IMR-90 (cell line): ENCODE measurements around the gene ENTREP3. TPM values are rescaled to one million over a fixed set of nuclear protein-coding genes. Genes with fewer than 3 reads are reported as not detected.

Experiments used
- ATAC-seq: fragments of 200-7000 bp; cut with Tn5 transposase; 2 replicates; pipeline ENCODE4 v1.9.1; 2020; ENCODE audit warnings: low read depth, mild to moderate bottlenecking, moderate library complexity
- BruUV-seq: library from RNA; stranded (reverse); fragments of 400-500 nt; replicated peaks from 2 replicates; lab custom pipeline; 2021; lab: Mats Ljungman, UMichigan
- CTCF ChIA-PET: fragments of 300-600 bp; formaldehyde crosslinking; extraction: SDS; loops from one replicate; lab custom pipeline; 2021; ENCODE audit warnings: antibody characterized with exemption; lab: Yijun Ruan, JAX
- POLR2A ChIA-PET: fragments of 300-600 bp; sonication (Branson Sonifier 250); formaldehyde crosslinking; loops from one replicate; lab custom pipeline; 2022; ENCODE audit warnings: antibody characterized with exemption; ENCODE audit not compliant: unreplicated experiment; lab: Charles Lee
- DNase-seq: peaks from one replicate; pipeline ENCODE4 v3.0.0; 2013
- H2AFZ ChIP-seq: replicated peaks from 2 replicates; pipeline ENCODE3; 2013; ENCODE audit warnings: low read length, mild to moderate bottlenecking; ENCODE audit not compliant: poor library complexity
- H2AK5ac ChIP-seq: 2 replicates; pipeline ENCODE4 v1.6.1; 2013; ENCODE audit warnings: low read depth, low read length, inconsistent platforms
- H2AK9ac ChIP-seq: replicated peaks from 2 replicates; pipeline ENCODE3; 2013; ENCODE audit warnings: mild to moderate bottlenecking, low read depth, low read length, moderate library complexity; ENCODE audit not compliant: poor library complexity
- H2BK120ac ChIP-seq: 2 replicates; pipeline ENCODE4 v1.6.1; 2013; ENCODE audit warnings: low read depth, low read length, inconsistent platforms
- H2BK15ac ChIP-seq: 3 replicates; pipeline ENCODE4 v1.6.1; 2013; ENCODE audit warnings: low read depth, low read length, inconsistent platforms
- H2BK20ac ChIP-seq: 2 replicates; pipeline ENCODE4 v1.6.1; 2013; ENCODE audit warnings: low read depth, mild to moderate bottlenecking, inconsistent platforms, low read length, moderate library complexity
- H2BK5ac ChIP-seq: 2 replicates; pipeline ENCODE4 v1.6.1; 2013; ENCODE audit warnings: mild to moderate bottlenecking, low read depth, low read length, inconsistent platforms; ENCODE audit not compliant: poor library complexity, severe bottlenecking
- H3K14ac ChIP-seq: replicated peaks from 2 replicates; pipeline ENCODE4 v1.6.1; 2013; ENCODE audit warnings: low read depth, low read length, inconsistent platforms
- H3K18ac ChIP-seq: 2 replicates; pipeline ENCODE4 v1.6.1; 2013; ENCODE audit warnings: low read depth, low read length, control low read depth
- H3K23ac ChIP-seq: 2 replicates; pipeline ENCODE4 v1.6.1; 2013; ENCODE audit warnings: low read depth, low read length, inconsistent platforms
- H3K27ac ChIP-seq: 2 replicates; pipeline ENCODE4 v1.5.1; 2013; ENCODE audit warnings: mild to moderate bottlenecking, control low read depth, low read length; ENCODE audit not compliant: insufficient read depth
- H3K27me3 ChIP-seq: 2 replicates; pipeline ENCODE4 v1.6.1; 2013; ENCODE audit warnings: low read length; ENCODE audit not compliant: control insufficient read depth, insufficient read depth
- H3K36me3 ChIP-seq: 2 replicates; pipeline ENCODE4 v1.6.1; 2013; ENCODE audit warnings: low read length, mixed read lengths; ENCODE audit not compliant: control insufficient read depth, insufficient read depth
- H3K4ac ChIP-seq: 2 replicates; pipeline ENCODE4 v1.6.1; 2013; ENCODE audit warnings: low read depth, low read length, inconsistent platforms
- H3K4me1 ChIP-seq: 2 replicates; pipeline ENCODE4 v1.6.1; 2013; ENCODE audit warnings: low read length, mixed read lengths; ENCODE audit not compliant: control insufficient read depth, insufficient read depth
- H3K4me2 ChIP-seq: 2 replicates; pipeline ENCODE4 v1.6.1; 2013; ENCODE audit warnings: low read depth, mild to moderate bottlenecking, control low read depth, low read length, moderate library complexity
- H3K4me3 ChIP-seq: 2 replicates; pipeline ENCODE4 v1.5.1; 2013; ENCODE audit warnings: low read depth, mild to moderate bottlenecking, control low read depth, low read length, moderate library complexity; ENCODE audit not compliant: insufficient read depth
- H3K56ac ChIP-seq: 2 replicates; pipeline ENCODE4 v1.6.1; 2013; ENCODE audit warnings: low read length, inconsistent platforms; ENCODE audit not compliant: insufficient read depth; ENCODE audit errors: extremely low read depth
- H3K79me1 ChIP-seq, 2 experiments: 2 replicates each; pipeline ENCODE4 v1.6.1; 2013; ENCODE audit warnings: low read length in 2 of 2, inconsistent platforms in 1 of 2, low read depth in 1 of 2
- H3K9ac ChIP-seq: 2 replicates; pipeline ENCODE4 v1.6.1; 2013; ENCODE audit warnings: low read depth, low read length, control low read depth
- H3K9me1 ChIP-seq: 2 replicates; pipeline ENCODE4 v1.6.1; 2013; ENCODE audit warnings: low read length, inconsistent platforms; ENCODE audit not compliant: insufficient read depth
- H3K9me3 ChIP-seq: 2 replicates; pipeline ENCODE4 v1.6.1; 2013; ENCODE audit warnings: low read length; ENCODE audit not compliant: control insufficient read depth, insufficient read depth
- H4K20me1 ChIP-seq: 2 replicates; pipeline ENCODE4 v1.6.1; 2013; ENCODE audit warnings: low read length, inconsistent platforms; ENCODE audit not compliant: insufficient read depth
- H4K5ac ChIP-seq: 2 replicates; pipeline ENCODE4 v1.6.1; 2013; ENCODE audit warnings: mild to moderate bottlenecking, low read depth, low read length, control low read depth
- H4K8ac ChIP-seq, 2 experiments: 2 replicates each; pipeline ENCODE4 v1.6.1; 2013; ENCODE audit warnings: low read depth in 2 of 2, low read length in 2 of 2, control low read depth in 1 of 2, inconsistent platforms in 1 of 2
- H4K91ac ChIP-seq: 2 replicates; pipeline ENCODE4 v1.6.1; 2013; ENCODE audit warnings: low read depth, low read length, inconsistent platforms; ENCODE audit not compliant: insufficient read depth
- BHLHE40 ChIP-seq: fragments of 150-350 bp; IDR thresholded peaks from 2 replicates; pipeline ENCODE4 v1.6.1; 2016; ENCODE audit warnings: mild to moderate bottlenecking, low read depth, low read length
- CEBPB ChIP-seq: IDR thresholded peaks from 2 replicates; pipeline ENCODE4 v1.6.1; 2012; ENCODE audit warnings: low read depth, low read length, improper control_type of control experiment
- CHD1 ChIP-seq: IDR thresholded peaks from 2 replicates; pipeline ENCODE4 v1.6.1; 2012; ENCODE audit warnings: low read depth, low read length, improper control_type of control experiment
- FOS ChIP-seq: fragments of 150-350 bp; IDR thresholded peaks from 2 replicates; pipeline ENCODE4 v1.6.1; 2016; ENCODE audit warnings: low read depth, low read length
- MAFK ChIP-seq: IDR thresholded peaks from 2 replicates; pipeline ENCODE4 v1.6.1; 2012; ENCODE audit warnings: low read depth, low read length, improper control_type of control experiment
- MAZ ChIP-seq: IDR thresholded peaks from 2 replicates; pipeline ENCODE4 v1.6.1; 2012; ENCODE audit warnings: low read depth, mild to moderate bottlenecking, low read length, improper control_type of control experiment, moderate library complexity, borderline replicate concordance
- MXI1 ChIP-seq: IDR thresholded peaks from 2 replicates; pipeline ENCODE4 v1.6.1; 2012; ENCODE audit warnings: low read depth, mild to moderate bottlenecking, low read length, moderate library complexity, borderline replicate concordance
- NFE2L2 ChIP-seq: fragments of 150-350 bp; IDR thresholded peaks from 2 replicates; pipeline ENCODE4 v1.6.1; 2016; ENCODE audit warnings: low read depth, mild to moderate bottlenecking, low read length
- POLR2A ChIP-seq: IDR thresholded peaks from 2 replicates; pipeline ENCODE4 v1.6.1; 2012; ENCODE audit warnings: mild to moderate bottlenecking, low read depth, low read length
- RAD21 ChIP-seq: IDR thresholded peaks from 2 replicates; pipeline ENCODE4 v1.6.1; 2012; ENCODE audit warnings: low read length, improper control_type of control experiment
- RCOR1 ChIP-seq: IDR thresholded peaks from 2 replicates; pipeline ENCODE4 v1.6.1; 2012; ENCODE audit warnings: mild to moderate bottlenecking, low read length, improper control_type of control experiment; ENCODE audit not compliant: insufficient replicate concordance
- RFX5 ChIP-seq: IDR thresholded peaks from 2 replicates; pipeline ENCODE4 v1.8.0; 2012; ENCODE audit warnings: low read depth, mild to moderate bottlenecking, low read length, moderate library complexity
- SMC3 ChIP-seq: fragments of 150-350 bp; IDR thresholded peaks from 2 replicates; pipeline ENCODE4 v1.6.1; 2016; ENCODE audit warnings: low read depth, mild to moderate bottlenecking, antibody characterized with exemption, low read length, moderate library complexity
- WGBS, 2 experiments: methylation state at CpG; one replicate each; pipeline versions ENCODE4 v1.1.5 to v1.1.7; 2013; ENCODE audit warnings: missing lambda C conversion rate in 2 of 2; ENCODE audit not compliant: insufficient read length in 1 of 2; ENCODE audit errors: extremely low coverage in 2 of 2; 5-methylcytosine and 5-hydroxymethylcytosine counted together
- dilution Hi-C: fragments of 300-500 bp; cut with HindIII; formaldehyde crosslinking; loops from one replicate; pipeline ENCODE4 v1.14.3; 2018; ENCODE audit warnings: low sequenced_read_pairs; ENCODE audit not compliant: unreplicated experiment
- in situ Hi-C: fragments of 300-500 bp; cut with MboI; formaldehyde crosslinking; loops from 3 replicates; pipeline ENCODE4 v1.14.3; 2019; ENCODE audit warnings: low sequenced_read_pairs, inconsistent platforms, mixed read lengths
- intact Hi-C: fragments of 100-400 bp; cut with micrococcal nuclease; formaldehyde crosslinking; loops from 2 replicates; pipeline ENCODE4 v1.10.0; 2022
- polyA plus RNA-seq, 3 experiments: library from polyadenylated mRNA; depleted of rRNA; stranded (reverse); fragments of >200 nt; gene quantifications; 2 replicates each; pipeline ENCODE4 v1.2.3, GENCODE V29; 2012; ENCODE audit warnings: low replicate concordance in 1 of 3
- total RNA-seq: library from RNA; depleted of rRNA; stranded (reverse); fragments of >200 nt; gene quantifications from 2 replicates; pipeline ENCODE4 v1.2.3, GENCODE V29; 2012
- TF ChIP-seq, protein P1 (sequence below): conservative IDR thresholded peaks from 2 replicates; pipeline ENCODE4 v1.5.1; 2012; ENCODE audit warnings: mild to moderate bottlenecking, low read depth, low read length, improper control_type of control experiment
- TF ChIP-seq, protein P2 (sequence below): fragments of 150-350 bp; IDR thresholded peaks from 2 replicates; pipeline ENCODE4 v1.6.1; 2016; ENCODE audit warnings: low read depth, mild to moderate bottlenecking, low read length, moderate library complexity, borderline replicate concordance
- TF ChIP-seq, protein P3 (sequence below): fragments of 150-350 bp; IDR thresholded peaks from 2 replicates; pipeline ENCODE4 v1.6.1; 2017; ENCODE audit warnings: mild to moderate bottlenecking, antibody characterized with exemption, low read length, low read depth

Gene ENTREP3
- total and polyA plus RNA-seq, 2 of the 4 experiments (the other 2 are of a cell fraction): 1.4 to 23.8 TPM

DNA sequence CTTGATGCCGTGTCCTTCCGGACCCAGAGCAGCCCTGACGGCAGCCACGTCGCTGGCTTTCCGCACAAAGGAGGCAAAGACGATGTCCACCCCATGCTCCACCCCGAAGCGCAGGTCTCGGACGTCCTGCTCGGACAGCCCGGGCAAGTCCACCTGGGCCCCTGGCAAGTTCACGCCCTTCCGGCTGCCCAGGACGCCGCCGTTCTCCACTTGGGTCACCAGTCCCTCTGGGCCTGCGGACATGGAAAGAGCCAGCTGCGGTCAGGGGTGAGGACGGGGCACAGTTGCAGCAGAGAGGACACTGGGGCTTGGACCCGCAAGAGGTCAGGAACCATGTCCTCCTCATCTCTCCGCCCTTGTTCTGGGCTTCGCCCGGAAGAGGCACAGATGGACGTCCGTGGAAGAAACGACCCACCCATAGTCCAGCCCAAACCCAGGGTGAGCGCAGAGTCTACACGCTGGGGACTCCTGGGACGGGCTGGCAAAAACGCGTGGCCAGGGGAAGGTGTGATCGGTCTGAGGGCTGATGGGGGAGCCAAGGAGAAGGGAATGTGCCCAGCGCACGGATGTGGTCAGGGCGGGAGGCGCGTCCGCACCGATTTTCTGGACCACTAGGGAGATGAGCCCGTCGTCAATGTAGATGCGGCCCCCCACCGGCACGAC lies 39.4 kb upstream of the ENTREP3 start:
- no peak overlapping the region for H3K18ac ChIP-seq
- no peaks in the 10 kb centered on the region for H3K9me1 ChIP-seq
- no peak overlapping the region for H2BK15ac ChIP-seq
- H3K14ac ChIP-seq: no peak overlapping the region
- H2BK20ac ChIP-seq: no peak overlapping the region
- CTCF ChIA-PET: no interaction called here
- H3K27ac ChIP-seq: no peak overlapping the region
- peak overlapping the region; percentile 1 for H2AK9ac ChIP-seq
- ATAC-seq (no peak), DNase-seq (no peak)
- no peak overlapping the region for H3K9ac ChIP-seq
- POLR2A ChIA-PET: no interaction called here
- H2AFZ ChIP-seq: peak overlapping the region; percentile 18
- no peaks in the 10 kb centered on the region for H3K79me1 ChIP-seq
- intact Hi-C loops (no loop called here), dilution Hi-C loops (no loop called here), in situ Hi-C loops (no loop called here)
- no peak overlapping the region for H3K4ac ChIP-seq
- no peak overlapping the region for H3K23ac ChIP-seq
- H4K5ac ChIP-seq: no peak overlapping the region
- H4K91ac ChIP-seq: no peak overlapping the region
- BruUV-seq: no TSS peak
- H3K4me3 ChIP-seq: no peak overlapping the region
- no peaks in the 10 kb centered on the region for H4K20me1 ChIP-seq
- no peaks in the 10 kb centered on the region for H3K36me3 ChIP-seq
- H3K9me3 ChIP-seq: peaks cover 2% of the 10 kb centered on the region; the same call in 1 of the 2 replicates
- TF ChIP-seq MAZ (no peak), RCOR1 (no peak), NFE2L2 (no peak), CHD1 (no peak), POLR2A (no peak), RAD21 (no peak), CEBPB (no peak), SMC3 (no peak), MXI1 (no peak), BHLHE40 (no peak), MAFK (no peak), RFX5 (no peak), FOS (no peak)
- TF ChIP-seq, protein P1, sequence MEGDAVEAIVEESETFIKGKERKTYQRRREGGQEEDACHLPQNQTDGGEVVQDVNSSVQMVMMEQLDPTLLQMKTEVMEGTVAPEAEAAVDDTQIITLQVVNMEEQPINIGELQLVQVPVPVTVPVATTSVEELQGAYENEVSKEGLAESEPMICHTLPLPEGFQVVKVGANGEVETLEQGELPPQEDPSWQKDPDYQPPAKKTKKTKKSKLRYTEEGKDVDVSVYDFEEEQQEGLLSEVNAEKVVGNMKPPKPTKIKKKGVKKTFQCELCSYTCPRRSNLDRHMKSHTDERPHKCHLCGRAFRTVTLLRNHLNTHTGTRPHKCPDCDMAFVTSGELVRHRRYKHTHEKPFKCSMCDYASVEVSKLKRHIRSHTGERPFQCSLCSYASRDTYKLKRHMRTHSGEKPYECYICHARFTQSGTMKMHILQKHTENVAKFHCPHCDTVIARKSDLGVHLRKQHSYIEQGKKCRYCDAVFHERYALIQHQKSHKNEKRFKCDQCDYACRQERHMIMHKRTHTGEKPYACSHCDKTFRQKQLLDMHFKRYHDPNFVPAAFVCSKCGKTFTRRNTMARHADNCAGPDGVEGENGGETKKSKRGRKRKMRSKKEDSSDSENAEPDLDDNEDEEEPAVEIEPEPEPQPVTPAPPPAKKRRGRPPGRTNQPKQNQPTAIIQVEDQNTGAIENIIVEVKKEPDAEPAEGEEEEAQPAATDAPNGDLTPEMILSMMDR: no peak
- TF ChIP-seq, protein P2, sequence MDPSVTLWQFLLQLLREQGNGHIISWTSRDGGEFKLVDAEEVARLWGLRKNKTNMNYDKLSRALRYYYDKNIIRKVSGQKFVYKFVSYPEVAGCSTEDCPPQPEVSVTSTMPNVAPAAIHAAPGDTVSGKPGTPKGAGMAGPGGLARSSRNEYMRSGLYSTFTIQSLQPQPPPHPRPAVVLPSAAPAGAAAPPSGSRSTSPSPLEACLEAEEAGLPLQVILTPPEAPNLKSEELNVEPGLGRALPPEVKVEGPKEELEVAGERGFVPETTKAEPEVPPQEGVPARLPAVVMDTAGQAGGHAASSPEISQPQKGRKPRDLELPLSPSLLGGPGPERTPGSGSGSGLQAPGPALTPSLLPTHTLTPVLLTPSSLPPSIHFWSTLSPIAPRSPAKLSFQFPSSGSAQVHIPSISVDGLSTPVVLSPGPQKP: no peak
- TF ChIP-seq, protein P3, sequence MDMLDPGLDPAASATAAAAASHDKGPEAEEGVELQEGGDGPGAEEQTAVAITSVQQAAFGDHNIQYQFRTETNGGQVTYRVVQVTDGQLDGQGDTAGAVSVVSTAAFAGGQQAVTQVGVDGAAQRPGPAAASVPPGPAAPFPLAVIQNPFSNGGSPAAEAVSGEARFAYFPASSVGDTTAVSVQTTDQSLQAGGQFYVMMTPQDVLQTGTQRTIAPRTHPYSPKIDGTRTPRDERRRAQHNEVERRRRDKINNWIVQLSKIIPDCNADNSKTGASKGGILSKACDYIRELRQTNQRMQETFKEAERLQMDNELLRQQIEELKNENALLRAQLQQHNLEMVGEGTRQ: no peak
- 43% methylated on average over 26 of the region's 46 CpGs; no CpG with 5 or more reads in 1 of the 2 experiments for WGBS, 2 experiments
- no peak overlapping the region for H3K4me2 ChIP-seq
- no peaks in the 10 kb centered on the region for H3K4me1 ChIP-seq
- H2AK5ac ChIP-seq: no peak overlapping the region
- H2BK5ac ChIP-seq: no peak overlapping the region
- H3K56ac ChIP-seq: no peak overlapping the region
- no peak overlapping the region for H2BK120ac ChIP-seq
- H3K27me3 ChIP-seq: peaks cover 57% of the 10 kb centered on the region
- no peak overlapping the region for H4K8ac ChIP-seq
